SK-N-SH (cell line): ENCODE data around the gene NPM1.

Experiments
- ELF1 ChIP-seq: IDR thresholded peaks from 2 replicates; pipeline ENCODE4 v1.4.0; 2012
- EP300 ChIP-seq, 2 experiments: IDR thresholded peaks; 2 replicates each; pipeline versions ENCODE4 v1.4.0 to v1.6.1; 2012; ENCODE audit warnings: borderline replicate concordance in 1 of 2, low read depth in 1 of 2, low read length in 1 of 2
- FOXJ3 ChIP-seq: sonication (generic); formaldehyde crosslinking; IDR thresholded peaks from 2 replicates; pipeline ENCODE4 v1.5.1; 2020; ENCODE audit warnings: mild to moderate bottlenecking, missing genetic modification reagents
- NRF1 ChIP-seq: IDR thresholded peaks from 2 replicates; pipeline ENCODE4 v1.6.1; 2012; ENCODE audit warnings: low read depth, mild to moderate bottlenecking, low read length
- POLR2AphosphoS5 ChIP-seq: IDR thresholded peaks from 2 replicates; pipeline ENCODE4 v1.6.1; 2012; ENCODE audit warnings: low read depth, low read length
- RAD21 ChIP-seq: IDR thresholded peaks from 2 replicates; pipeline ENCODE4 v1.6.1; 2012; ENCODE audit warnings: mild to moderate bottlenecking, low read length
- TAF1 ChIP-seq: IDR thresholded peaks from 2 replicates; pipeline ENCODE4 v1.6.1; 2012; ENCODE audit warnings: low read depth, mild to moderate bottlenecking, low read length, moderate library complexity, borderline replicate concordance
- TEAD4 ChIP-seq: IDR thresholded peaks from 2 replicates; pipeline ENCODE4 v1.4.0; 2012; ENCODE audit warnings: mild to moderate bottlenecking, borderline replicate concordance; ENCODE audit not compliant: insufficient read depth
- YY1 ChIP-seq: IDR thresholded peaks from 2 replicates; pipeline ENCODE4 v1.4.0; 2012; ENCODE audit warnings: low read depth, mild to moderate bottlenecking
- TF ChIP-seq, protein P1 (sequence below): fragments of 200-600 bp; sonication (generic); IDR thresholded peaks from 2 replicates; pipeline ENCODE4 v1.6.1; 2017; ENCODE audit warnings: antibody characterized with exemption, mild to moderate bottlenecking, moderate library complexity
- TF ChIP-seq, protein P2 (sequence below): IDR thresholded peaks from 2 replicates; pipeline ENCODE4 v1.4.0; 2012; ENCODE audit warnings: low read depth, borderline replicate concordance
- TF ChIP-seq, protein P3 (sequence below): IDR thresholded peaks from 2 replicates; pipeline ENCODE4 v1.4.0; 2012; ENCODE audit warnings: low read depth

DNA sequence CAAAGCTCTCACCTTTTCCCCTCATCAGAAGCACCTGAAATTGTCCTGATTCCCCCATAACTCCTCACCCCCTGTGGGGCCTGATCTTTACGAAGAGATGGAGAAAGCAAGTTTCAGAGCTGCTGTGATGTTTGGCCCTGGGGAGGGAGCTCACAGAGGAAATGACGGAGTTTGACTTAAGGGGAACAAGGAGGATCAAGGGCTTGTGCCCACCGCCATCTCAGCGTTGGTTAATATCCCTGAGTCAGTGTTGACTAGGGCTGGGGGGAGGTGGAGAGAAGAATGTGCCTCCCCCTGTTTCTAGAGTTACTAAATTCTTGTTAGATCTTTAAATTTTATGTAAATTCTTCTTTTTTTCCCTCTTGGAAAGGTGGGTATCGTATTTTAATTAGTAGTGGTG, 59.6 kb downstream of the NPM1 start:
- TF ChIP-seq YY1 (no peak), TAF1 (no peak), TEAD4 (no peak), RAD21 (no peak), ELF1 (no peak), FOXJ3 (CRISPR knock-in tag) (no peak), EP300 (IDR thresholded peaks at IDR 0.05; ENCODE audit: borderline replicate concordance in 1 of 2, low read depth in 1 of 2, low read length in 1 of 2) (no peak), NRF1 (no peak), POLR2AphosphoS5 (no peak)
- TF ChIP-seq, protein P1, sequence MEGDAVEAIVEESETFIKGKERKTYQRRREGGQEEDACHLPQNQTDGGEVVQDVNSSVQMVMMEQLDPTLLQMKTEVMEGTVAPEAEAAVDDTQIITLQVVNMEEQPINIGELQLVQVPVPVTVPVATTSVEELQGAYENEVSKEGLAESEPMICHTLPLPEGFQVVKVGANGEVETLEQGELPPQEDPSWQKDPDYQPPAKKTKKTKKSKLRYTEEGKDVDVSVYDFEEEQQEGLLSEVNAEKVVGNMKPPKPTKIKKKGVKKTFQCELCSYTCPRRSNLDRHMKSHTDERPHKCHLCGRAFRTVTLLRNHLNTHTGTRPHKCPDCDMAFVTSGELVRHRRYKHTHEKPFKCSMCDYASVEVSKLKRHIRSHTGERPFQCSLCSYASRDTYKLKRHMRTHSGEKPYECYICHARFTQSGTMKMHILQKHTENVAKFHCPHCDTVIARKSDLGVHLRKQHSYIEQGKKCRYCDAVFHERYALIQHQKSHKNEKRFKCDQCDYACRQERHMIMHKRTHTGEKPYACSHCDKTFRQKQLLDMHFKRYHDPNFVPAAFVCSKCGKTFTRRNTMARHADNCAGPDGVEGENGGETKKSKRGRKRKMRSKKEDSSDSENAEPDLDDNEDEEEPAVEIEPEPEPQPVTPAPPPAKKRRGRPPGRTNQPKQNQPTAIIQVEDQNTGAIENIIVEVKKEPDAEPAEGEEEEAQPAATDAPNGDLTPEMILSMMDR = no peak
- TF ChIP-seq, protein P2, sequence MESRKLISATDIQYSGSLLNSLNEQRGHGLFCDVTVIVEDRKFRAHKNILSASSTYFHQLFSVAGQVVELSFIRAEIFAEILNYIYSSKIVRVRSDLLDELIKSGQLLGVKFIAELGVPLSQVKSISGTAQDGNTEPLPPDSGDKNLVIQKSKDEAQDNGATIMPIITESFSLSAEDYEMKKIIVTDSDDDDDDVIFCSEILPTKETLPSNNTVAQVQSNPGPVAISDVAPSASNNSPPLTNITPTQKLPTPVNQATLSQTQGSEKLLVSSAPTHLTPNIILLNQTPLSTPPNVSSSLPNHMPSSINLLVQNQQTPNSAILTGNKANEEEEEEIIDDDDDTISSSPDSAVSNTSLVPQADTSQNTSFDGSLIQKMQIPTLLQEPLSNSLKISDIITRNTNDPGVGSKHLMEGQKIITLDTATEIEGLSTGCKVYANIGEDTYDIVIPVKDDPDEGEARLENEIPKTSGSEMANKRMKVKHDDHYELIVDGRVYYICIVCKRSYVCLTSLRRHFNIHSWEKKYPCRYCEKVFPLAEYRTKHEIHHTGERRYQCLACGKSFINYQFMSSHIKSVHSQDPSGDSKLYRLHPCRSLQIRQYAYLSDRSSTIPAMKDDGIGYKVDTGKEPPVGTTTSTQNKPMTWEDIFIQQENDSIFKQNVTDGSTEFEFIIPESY = no peak
- TF ChIP-seq, protein P3, sequence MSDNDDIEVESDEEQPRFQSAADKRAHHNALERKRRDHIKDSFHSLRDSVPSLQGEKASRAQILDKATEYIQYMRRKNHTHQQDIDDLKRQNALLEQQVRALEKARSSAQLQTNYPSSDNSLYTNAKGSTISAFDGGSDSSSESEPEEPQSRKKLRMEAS = no peak
